H9 (cell line): ENCODE data around the gene SLC25A39. TPM values are rescaled to one million over a fixed set of nuclear protein-coding genes. Genes with fewer than 3 reads are reported as not detected.

Source experiments
- DNase-seq: peaks from one replicate; pipeline ENCODE4 v3.0.0-alpha.2; 2017
- H2AFZ ChIP-seq: one replicate; pipeline ENCODE4 v1.6.1; 2013; ENCODE audit warnings: mild to moderate bottlenecking, low read length, control low read depth, moderate library complexity
- H2AK5ac ChIP-seq: 2 replicates; pipeline ENCODE4 v1.6.1; 2013; ENCODE audit warnings: low read length, control low read depth, mixed read lengths; ENCODE audit not compliant: insufficient read length
- H2BK120ac ChIP-seq: one replicate; pipeline ENCODE4 v1.6.1; 2013; ENCODE audit warnings: low read depth, mild to moderate bottlenecking, low read length, control low read depth, inconsistent platforms; ENCODE audit not compliant: poor library complexity, severe bottlenecking
- H2BK12ac ChIP-seq: 2 replicates; pipeline ENCODE4 v1.6.1; 2013; ENCODE audit warnings: low read length, control low read depth, mixed read lengths, low read depth; ENCODE audit not compliant: insufficient read length
- H2BK15ac ChIP-seq: 2 replicates; pipeline ENCODE4 v1.6.1; 2013; ENCODE audit warnings: low read depth, low read length, control low read depth
- H2BK20ac ChIP-seq: one replicate; pipeline ENCODE4 v1.6.1; 2013; ENCODE audit warnings: low read depth, mild to moderate bottlenecking, low read length, control low read depth, inconsistent platforms; ENCODE audit not compliant: poor library complexity, severe bottlenecking
- H2BK5ac ChIP-seq: 2 replicates; pipeline ENCODE4 v1.6.1; 2013; ENCODE audit warnings: low read length, control low read depth, mixed read lengths; ENCODE audit not compliant: insufficient read length
- H3K14ac ChIP-seq: 2 replicates; pipeline ENCODE4 v1.6.1; 2013; ENCODE audit warnings: low read length, control low read depth; ENCODE audit not compliant: insufficient read depth
- H3K18ac ChIP-seq: 2 replicates; pipeline ENCODE4 v1.6.1; 2013; ENCODE audit warnings: low read depth, mild to moderate bottlenecking, mixed read lengths, low read length, control low read depth; ENCODE audit not compliant: insufficient read length
- H3K23ac ChIP-seq: 2 replicates; pipeline ENCODE4 v1.6.1; 2013; ENCODE audit warnings: low read length, control low read depth, mixed read lengths, low read depth; ENCODE audit not compliant: insufficient read length
- H3K23me2 ChIP-seq: 2 replicates; pipeline ENCODE4 v1.6.1; 2013; ENCODE audit warnings: low read depth, mild to moderate bottlenecking, mixed read lengths, low read length, control low read depth; ENCODE audit not compliant: insufficient read length, poor library complexity, severe bottlenecking
- H3K27ac ChIP-seq: 2 replicates; pipeline ENCODE4 v1.5.1; 2013; ENCODE audit warnings: low read length, control low read depth, mixed read lengths, low read depth; ENCODE audit not compliant: insufficient read length
- H3K27me3 ChIP-seq: 2 replicates; pipeline ENCODE4 v1.6.1; 2013; ENCODE audit warnings: low read length, control low read depth, inconsistent platforms; ENCODE audit not compliant: insufficient read depth
- H3K4ac ChIP-seq: 2 replicates; pipeline ENCODE4 v1.6.1; 2013; ENCODE audit warnings: low read depth, mild to moderate bottlenecking, control low read depth, inconsistent platforms, low read length, moderate library complexity
- H3K4me1 ChIP-seq: 2 replicates; pipeline ENCODE4 v1.6.1; 2013; ENCODE audit warnings: low read length, control low read depth, inconsistent platforms; ENCODE audit not compliant: insufficient read depth
- H3K4me2 ChIP-seq: 2 replicates; pipeline ENCODE4 v1.6.1; 2013; ENCODE audit warnings: low read length, control low read depth, mixed read lengths; ENCODE audit not compliant: insufficient read length, insufficient read depth
- H3K56ac ChIP-seq: 2 replicates; pipeline ENCODE4 v1.6.1; 2013; ENCODE audit warnings: low read depth, mild to moderate bottlenecking, mixed read lengths, low read length, control low read depth; ENCODE audit not compliant: insufficient read length
- H3K79me1 ChIP-seq: 2 replicates; pipeline ENCODE4 v1.6.1; 2013; ENCODE audit warnings: low read depth, mild to moderate bottlenecking, moderate library complexity, low read length, control low read depth, inconsistent platforms; ENCODE audit not compliant: insufficient read depth, poor library complexity, severe bottlenecking
- H3K79me2 ChIP-seq: 2 replicates; pipeline ENCODE4 v1.6.1; 2013; ENCODE audit warnings: low read length, control low read depth, inconsistent platforms; ENCODE audit not compliant: insufficient read depth
- H3K9ac ChIP-seq: 2 replicates; pipeline ENCODE4 v1.6.1; 2013; ENCODE audit warnings: low read length, control low read depth, mixed read lengths; ENCODE audit not compliant: insufficient read length; ENCODE audit errors: extremely low read depth
- H3K9me3 ChIP-seq: one replicate; pipeline ENCODE4 v1.6.1; 2013; ENCODE audit warnings: low read depth, low read length, inconsistent platforms; ENCODE audit not compliant: control insufficient read depth
- H3T11ph ChIP-seq: one replicate; pipeline ENCODE4 v1.6.1; 2013; ENCODE audit warnings: mild to moderate bottlenecking, low read length, control low read depth, inconsistent platforms
- H4K20me1 ChIP-seq: one replicate; pipeline ENCODE4 v1.6.1; 2013; ENCODE audit not compliant: control insufficient read depth, insufficient read length, insufficient read depth
- H4K5ac ChIP-seq: 2 replicates; pipeline ENCODE4 v1.6.1; 2013; ENCODE audit warnings: low read depth, mild to moderate bottlenecking, mixed read lengths, low read length, control low read depth; ENCODE audit not compliant: insufficient read length
- H4K8ac ChIP-seq: replicated peaks from 2 replicates; pipeline ENCODE4 v1.6.1; 2013; ENCODE audit warnings: low read length, control low read depth, mixed read lengths, low read depth; ENCODE audit not compliant: insufficient read length
- H4K91ac ChIP-seq: 2 replicates; pipeline ENCODE4 v1.6.1; 2013; ENCODE audit warnings: low read depth, mild to moderate bottlenecking, moderate library complexity, mixed read lengths, low read length, control low read depth; ENCODE audit not compliant: insufficient read length
- H3K27ac Mint-ChIP-seq, 3 experiments: 2 replicates in 2 of 3; 3 replicates in 1 of 3; pipeline ENCODE4 v1.8.0; 2020 to 2021; ENCODE audit warnings: mixed read lengths in 3 of 3, mild to moderate bottlenecking in 1 of 3, moderate library complexity in 1 of 3
- H3K27me3 Mint-ChIP-seq: 2 replicates; pipeline ENCODE4 v1.8.0; 2021; ENCODE audit warnings: low read depth, mild to moderate bottlenecking, moderate library complexity, mixed read lengths
- H3K36me3 Mint-ChIP-seq, 3 experiments: 2 replicates in 2 of 3; 3 replicates in 1 of 3; pipeline ENCODE4 v1.8.0; 2020 to 2021; ENCODE audit warnings: low read depth in 3 of 3, mixed read lengths in 3 of 3; ENCODE audit not compliant: insufficient read depth in 1 of 3
- H3K4me1 Mint-ChIP-seq, 2 experiments: 2 replicates each; pipeline ENCODE4 v1.8.0; 2020; ENCODE audit warnings: mixed read lengths in 2 of 2
- H3K4me3 Mint-ChIP-seq, 2 experiments: 2 replicates in 1 of 2; 3 replicates in 1 of 2; pipeline ENCODE4 v1.8.0; 2020 to 2021; ENCODE audit warnings: mild to moderate bottlenecking in 2 of 2, mixed read lengths in 2 of 2, moderate library complexity in 1 of 2
- H3K9me3 Mint-ChIP-seq, 2 experiments: 2 replicates in 1 of 2; 3 replicates in 1 of 2; pipeline ENCODE4 v1.8.0; 2020; ENCODE audit warnings: mild to moderate bottlenecking in 2 of 2, mixed read lengths in 2 of 2, moderate library complexity in 1 of 2
- CTCF ChIP-seq: fragments of 200-600 bp; sonication (generic); conservative IDR thresholded peaks from 3 replicates; pipeline ENCODE4 v1.8.0; 2021; ENCODE audit warnings: antibody characterized with exemption, mild to moderate bottlenecking
- WGBS: extraction: QIAGEN DNeasy Blood & Tissue Kit; methylation state at CpG from one replicate; pipeline ENCODE4 v1.1.7; 2013; ENCODE audit warnings: missing lambda C conversion rate, low lambda C conversion rate, mixed read lengths; ENCODE audit not compliant: insufficient read length; ENCODE audit errors: extremely low coverage; 5-methylcytosine and 5-hydroxymethylcytosine counted together
- total RNA-seq: library from RNA; stranded (reverse); gene quantifications from 2 replicates; pipeline ENCODE4 v1.2.1, GENCODE V29; 2021

The SLC25A39 gene
- total RNA-seq, 1 experiment from 2014 or later: 227 TPM

DNA sequence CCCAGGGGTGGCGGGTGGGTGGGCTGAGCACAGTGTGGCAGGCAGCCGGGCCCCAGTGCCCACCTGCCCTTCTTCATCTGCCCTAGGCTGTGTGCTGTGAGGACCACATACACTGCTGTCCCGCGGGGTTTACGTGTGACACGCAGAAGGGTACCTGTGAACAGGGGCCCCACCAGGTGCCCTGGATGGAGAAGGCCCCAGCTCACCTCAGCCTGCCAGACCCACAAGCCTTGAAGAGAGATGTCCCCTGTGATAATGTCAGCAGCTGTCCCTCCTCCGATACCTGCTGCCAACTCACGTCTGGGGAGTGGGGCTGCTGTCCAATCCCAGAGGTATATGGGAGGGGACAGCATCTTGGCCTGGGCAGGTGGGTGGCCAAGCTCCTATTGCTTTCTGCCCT is 26.8 kb upstream of the SLC25A39 start:
- no peak overlapping the region for H2BK15ac ChIP-seq
- H3K27me3 Mint-ChIP-seq: peaks cover 5% of the 10 kb centered on the region; the same call in 1 of the 2 replicates
- H3K27me3 ChIP-seq: no peaks in the 10 kb centered on the region
- no peak overlapping the region for H4K91ac ChIP-seq
- no peak overlapping the region for H3K56ac ChIP-seq
- H3K18ac ChIP-seq: no peak overlapping the region
- no peak overlapping the region for H3T11ph ChIP-seq
- H4K20me1 ChIP-seq: no peaks in the 10 kb centered on the region
- no peaks in the 10 kb centered on the region for H3K4me1 ChIP-seq
- H2BK20ac ChIP-seq: no peak overlapping the region
- H3K4ac ChIP-seq: no peak overlapping the region
- no peaks in the 10 kb centered on the region for H3K79me1 ChIP-seq
- peaks cover 3 to 17% (median 6%) of the 10 kb centered on the region in 3 experiments; a peak in 6 of 7 replicates for H3K36me3 Mint-ChIP-seq
- no peak overlapping the region for H2BK120ac ChIP-seq
- H2AFZ ChIP-seq: no peak overlapping the region
- H4K8ac ChIP-seq: no peak overlapping the region
- H3K9me3 Mint-ChIP-seq: no peaks in the 10 kb centered on the region; a peak in 1 of 5 replicates
- no peak overlapping the region for H3K27ac Mint-ChIP-seq
- no CpG with 5 or more reads among the region's 8 CpGs for WGBS
- H4K5ac ChIP-seq: no peak overlapping the region
- H3K9me3 ChIP-seq: no peaks in the 10 kb centered on the region
- TF ChIP-seq CTCF: no peak
- no peak for DNase-seq
- no peaks in the 10 kb centered on the region for H3K79me2 ChIP-seq
- H3K9ac ChIP-seq: no peak overlapping the region
- peaks cover 0 to 8% of the 10 kb centered on the region in 2 experiments; a peak in 2 of 4 replicates for H3K4me1 Mint-ChIP-seq
- no peak overlapping the region for H2AK5ac ChIP-seq
- no peak overlapping the region for H3K14ac ChIP-seq
- no peak overlapping the region for H3K23ac ChIP-seq
- no peak overlapping the region for H2BK12ac ChIP-seq
- H3K23me2 ChIP-seq: peaks cover 3% of the 10 kb centered on the region
- H3K4me2 ChIP-seq: no peak overlapping the region
- no peak overlapping the region for H2BK5ac ChIP-seq
- H3K27ac ChIP-seq: no peak overlapping the region
- no peak overlapping the region for H3K4me3 Mint-ChIP-seq
